Thymus (tissue), 11 donors: ENCODE results near the gene DHX15. TPM values are rescaled to one million over a fixed set of nuclear protein-coding genes. Genes with fewer than 3 reads are reported as not detected.

Experiments
- DNase-seq, 9 donors: peaks; one replicate each; pipeline ENCODE4 v3.0.0-alpha.2; 2013; ENCODE audit warnings: low spot score in 9 of 9, low read depth in 6 of 9, missing footprints in 1 of 9
- H3K27ac ChIP-seq, 2 donors: one replicate each; pipeline ENCODE4 v1.5.1; 2013; ENCODE audit warnings: control low read depth in 1 of 2, low read depth in 1 of 2, low read length in 1 of 2, mild to moderate bottlenecking in 1 of 2, moderate library complexity in 1 of 2
- H3K27me3 ChIP-seq, 2 donors: one replicate each; pipeline ENCODE4 v1.5.1; 2013; ENCODE audit warnings: low read length in 1 of 2; ENCODE audit not compliant: control insufficient read depth in 2 of 2, insufficient read depth in 1 of 2
- H3K36me3 ChIP-seq, 2 donors: one replicate each; pipeline ENCODE4 v1.5.1; 2013; ENCODE audit warnings: low read length in 1 of 2, mild to moderate bottlenecking in 1 of 2, moderate library complexity in 1 of 2; ENCODE audit not compliant: control insufficient read depth in 2 of 2, insufficient read depth in 2 of 2
- H3K4me1 ChIP-seq, 2 donors: one replicate each; pipeline ENCODE4 v1.5.1; 2013; ENCODE audit warnings: low read length in 2 of 2; ENCODE audit not compliant: control insufficient read depth in 2 of 2, insufficient read depth in 2 of 2
- H3K4me3 ChIP-seq, 2 donors: one replicate each; pipeline ENCODE4 v1.5.1; 2013; ENCODE audit warnings: low read length in 2 of 2, control low read depth in 1 of 2, mild to moderate bottlenecking in 1 of 2
- H3K9me3 ChIP-seq, 2 donors: one replicate each; pipeline ENCODE4 v1.5.1; 2013; ENCODE audit warnings: low read length in 1 of 2, mild to moderate bottlenecking in 1 of 2; ENCODE audit not compliant: control insufficient read depth in 2 of 2, insufficient read depth in 1 of 2
- WGBS: extraction: QIAGEN DNeasy Blood & Tissue Kit; methylation state at CpG from one replicate; pipeline ENCODE4 v1.1.7; 2013; 5-methylcytosine and 5-hydroxymethylcytosine counted together
- polyA plus RNA-seq: library from polyadenylated mRNA; stranded (reverse); fragments of 200-250 nt; gene quantifications from one replicate; pipeline ENCODE4 v1.2.3, GENCODE V29; 2013
- total RNA-seq: library from RNA; stranded (reverse); fragments of 120-200 nt; gene quantifications from one replicate; pipeline ENCODE4 v1.2.4, GENCODE V29; 2013
- donor health status: healthy.

The DHX15 gene
- total and polyA plus RNA-seq, 2 donors = 98.3 to 177 TPM

DNA sequence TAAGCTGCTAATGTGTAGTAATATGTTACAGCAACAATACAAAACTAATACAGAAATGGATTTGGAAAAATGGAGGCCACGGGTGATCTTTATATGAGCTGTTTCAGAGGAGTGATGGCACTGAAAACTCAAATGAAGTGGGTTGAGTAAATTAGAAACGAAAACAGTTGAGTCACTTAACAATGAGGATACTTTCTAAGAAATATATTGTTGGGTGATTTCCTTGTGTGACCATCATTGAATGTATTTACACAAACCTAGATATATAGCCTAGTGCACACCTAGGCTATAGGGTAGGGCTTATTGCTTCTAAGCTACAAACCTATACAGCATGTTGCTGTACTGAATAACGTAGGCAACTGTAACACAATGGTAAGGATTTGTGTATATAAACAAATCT lies 30.5 kb upstream of the DHX15 start:
- Histone ChIP-seq H3K36me3 (no peaks in the 10 kb centered on the region), H3K4me3 (no peak overlapping the region), H3K9me3 (no peaks in the 10 kb centered on the region), H3K4me1 (no peaks in the 10 kb centered on the region), H3K27me3 (no peaks in the 10 kb centered on the region), H3K27ac (no peak overlapping the region)
- no peak for DNase-seq
- 95% methylated on average over 3 of the region's 3 CpGs for WGBS

DNA sequence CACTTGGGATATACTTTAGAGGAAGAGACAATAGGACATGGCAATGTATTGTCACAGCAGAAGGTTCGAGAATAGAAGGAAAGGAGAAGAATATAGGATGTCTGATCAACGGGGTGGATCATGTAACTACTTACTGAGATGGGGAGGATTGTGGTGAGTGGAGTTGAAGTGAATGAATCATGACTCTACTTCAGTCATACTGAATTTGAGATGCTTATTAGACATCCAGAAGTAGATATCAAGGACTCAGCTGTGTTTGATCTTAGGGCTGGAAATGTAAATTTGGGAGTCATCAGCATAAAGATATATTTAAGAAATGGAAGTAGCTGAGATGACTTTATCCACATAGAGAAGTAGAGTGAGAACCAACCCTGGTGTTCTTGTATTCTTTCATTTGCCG lies 29.1 kb upstream of the DHX15 start:
- no peak for DNase-seq
- no peaks in the 10 kb centered on the region for H3K9me3 ChIP-seq
- no peaks in the 10 kb centered on the region for H3K27me3 ChIP-seq
- H3K4me1 ChIP-seq = no peaks in the 10 kb centered on the region
- H3K36me3 ChIP-seq = no peaks in the 10 kb centered on the region
- WGBS = 70% methylated on average over 3 of the region's 3 CpGs
- no peak overlapping the region for H3K4me3 ChIP-seq
- H3K27ac ChIP-seq = no peak overlapping the region

DNA sequence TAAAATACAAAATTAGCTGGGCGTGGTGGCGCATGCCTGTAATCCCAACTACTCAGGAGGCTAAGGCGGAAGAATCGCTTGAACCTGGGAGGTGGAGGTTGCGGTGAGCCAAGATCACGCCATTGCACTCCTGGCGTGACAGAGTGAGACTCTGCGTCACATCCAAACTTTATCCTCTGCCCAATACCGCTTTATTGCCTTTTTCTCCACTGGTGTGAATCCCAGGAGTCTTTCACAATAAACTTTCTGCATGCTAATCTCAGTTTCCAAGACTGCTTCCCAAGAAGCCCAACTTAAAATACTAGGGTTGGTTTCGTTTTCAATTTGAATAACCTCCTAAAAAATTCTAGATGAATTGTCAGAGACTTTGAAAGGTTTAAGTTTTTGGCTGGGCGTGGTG lies 27.2 kb upstream of the DHX15 start:
- Histone ChIP-seq H3K4me1 (no peaks in the 10 kb centered on the region), H3K27me3 (no peaks in the 10 kb centered on the region), H3K4me3 (no peak overlapping the region), H3K27ac (no peak overlapping the region), H3K9me3 (no peaks in the 10 kb centered on the region), H3K36me3 (no peaks in the 10 kb centered on the region)
- 97% methylated on average over 11 of the region's 11 CpGs for WGBS
- DNase-seq = no peak

DNA sequence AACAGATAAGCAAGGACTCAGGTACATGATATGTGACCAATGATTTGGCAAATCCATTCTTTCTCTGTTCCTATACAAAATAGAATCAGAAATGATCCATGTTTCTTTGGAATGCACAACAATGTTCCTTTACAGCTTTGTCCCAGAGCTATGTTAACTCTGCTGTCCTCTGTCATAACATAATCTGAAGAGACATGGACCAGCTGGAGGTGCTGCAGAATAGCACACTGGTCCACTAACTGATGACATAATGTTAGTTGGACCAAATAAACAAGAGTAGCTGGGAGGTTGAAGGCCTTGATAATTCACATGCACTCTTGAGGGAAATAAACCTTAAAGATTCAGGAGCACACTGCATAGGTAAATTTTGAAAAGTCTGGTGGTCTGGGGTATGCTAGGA lies 23.0 kb upstream of the DHX15 start:
- Histone ChIP-seq H3K4me1 (no peaks in the 10 kb centered on the region), H3K9me3 (no peaks in the 10 kb centered on the region), H3K4me3 (no peak overlapping the region), H3K27me3 (no peaks in the 10 kb centered on the region), H3K27ac (no peak overlapping the region), H3K36me3 (no peaks in the 10 kb centered on the region)
- no peak for DNase-seq

DNA sequence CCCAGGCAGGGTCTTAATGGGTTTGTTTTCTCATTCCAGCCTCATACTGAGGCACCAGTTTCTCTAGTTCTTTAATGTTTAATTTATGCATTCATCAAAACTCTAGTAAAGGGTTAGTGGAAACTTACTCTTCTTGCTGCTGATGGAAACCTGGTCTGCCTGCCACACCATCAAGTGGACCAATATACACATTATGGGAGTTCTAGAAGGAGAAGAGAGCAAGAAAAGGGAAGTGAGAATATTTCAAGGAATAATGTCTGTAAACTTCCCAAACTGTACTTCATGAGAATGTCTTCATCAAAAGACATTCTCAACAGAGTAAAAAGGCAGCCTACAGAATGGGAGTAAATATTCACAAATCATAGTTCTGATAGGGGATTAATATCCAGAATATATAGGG lies 20.9 kb upstream of the DHX15 start:
- Histone ChIP-seq H3K36me3 (no peaks in the 10 kb centered on the region), H3K9me3 (no peaks in the 10 kb centered on the region), H3K27me3 (no peaks in the 10 kb centered on the region), H3K4me1 (no peaks in the 10 kb centered on the region), H3K27ac (no peak overlapping the region), H3K4me3 (no peak overlapping the region)
- no peak for DNase-seq

DNA sequence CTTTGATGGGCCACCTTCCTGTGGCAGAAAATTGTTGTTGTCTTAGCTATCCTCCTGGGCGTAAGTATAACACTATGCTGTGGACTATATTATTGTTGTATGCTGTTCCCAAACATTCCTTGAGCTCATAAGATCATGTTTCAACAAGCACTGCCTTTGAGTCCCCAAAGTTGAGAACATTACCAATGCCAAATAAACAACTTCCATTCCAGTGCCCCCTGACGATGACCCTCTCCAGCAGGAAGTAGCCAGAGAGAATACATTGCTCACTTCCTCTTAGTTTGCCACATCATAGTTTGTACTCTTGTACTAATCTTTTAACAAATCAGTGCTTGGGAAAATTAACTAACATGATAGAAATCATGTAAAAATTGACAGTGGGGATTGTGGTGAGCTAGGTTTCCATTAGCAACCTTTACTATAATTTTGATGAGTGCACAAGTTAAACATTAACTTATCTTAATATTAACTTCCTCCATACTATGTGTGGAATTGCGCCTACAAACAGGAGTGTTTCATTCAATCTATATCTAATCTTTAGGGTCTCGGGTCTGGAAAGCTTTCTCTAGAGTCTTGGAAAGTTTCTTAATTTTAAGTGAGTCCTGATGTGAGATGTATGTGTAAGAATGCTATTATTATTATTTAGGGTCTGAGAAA lies 20.3 kb upstream of the DHX15 start:
- Histone ChIP-seq H3K36me3 (no peaks in the 10 kb centered on the region), H3K27ac (no peak overlapping the region), H3K4me1 (no peaks in the 10 kb centered on the region), H3K27me3 (no peaks in the 10 kb centered on the region), H3K4me3 (no peak overlapping the region), H3K9me3 (no peaks in the 10 kb centered on the region)
- DNase-seq = no peak
- WGBS = 90% methylated on average over 4 of the region's 4 CpGs

DNA sequence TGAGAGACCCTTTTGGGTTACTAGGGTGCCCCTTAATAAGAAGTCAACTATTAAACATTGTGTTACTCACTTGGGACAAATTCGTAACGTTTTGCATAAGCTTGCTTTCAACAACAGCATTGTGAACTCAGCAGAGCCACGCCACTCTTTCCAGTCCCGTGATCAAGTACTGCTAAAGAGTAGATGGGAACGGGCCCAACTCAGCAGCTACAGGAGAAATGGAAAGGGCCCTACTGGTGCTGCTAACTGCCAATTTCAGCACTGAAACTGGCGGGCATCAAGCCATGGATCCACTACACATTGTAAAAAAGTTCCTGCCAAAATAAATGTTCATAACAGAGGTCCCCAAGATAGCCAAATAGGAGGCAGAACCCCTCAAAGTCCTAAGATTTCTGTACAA lies 19.0 kb upstream of the DHX15 start:
- Histone ChIP-seq H3K36me3 (no peaks in the 10 kb centered on the region), H3K4me3 (no peak overlapping the region), H3K27ac (no peak overlapping the region), H3K27me3 (no peaks in the 10 kb centered on the region), H3K9me3 (peaks cover 0 to 6% of the 10 kb centered on the region in 2 donors), H3K4me1 (no peaks in the 10 kb centered on the region)
- WGBS = 95% methylated on average over 6 of the region's 6 CpGs
- no peak for DNase-seq

DNA sequence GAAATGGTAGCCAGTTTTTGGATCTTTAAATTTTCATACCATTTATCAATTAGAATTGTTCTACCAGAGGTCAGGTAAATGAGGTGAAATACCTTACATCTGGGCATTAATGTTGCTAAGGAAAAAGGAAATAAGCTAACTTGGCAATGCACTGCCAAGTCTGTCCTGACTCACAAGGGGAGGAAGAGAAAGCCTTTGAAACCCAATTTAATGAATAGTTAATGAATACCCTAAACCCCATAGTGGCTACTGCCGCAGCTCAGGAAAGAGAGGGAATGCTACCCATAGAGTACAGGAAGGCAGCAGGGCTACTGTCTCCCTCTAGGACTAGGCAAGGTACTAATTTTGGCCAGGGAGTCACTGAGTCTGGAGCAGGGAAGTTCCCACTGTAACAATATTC lies 16.8 kb upstream of the DHX15 start:
- H3K4me3 ChIP-seq = no peak overlapping the region
- no peak overlapping the region for H3K27ac ChIP-seq
- 96% methylated on average over 1 of the region's 1 CpG for WGBS
- peaks cover 0 to 6% of the 10 kb centered on the region in 2 donors for H3K9me3 ChIP-seq
- H3K27me3 ChIP-seq = no peaks in the 10 kb centered on the region
- H3K36me3 ChIP-seq = no peaks in the 10 kb centered on the region
- DNase-seq = no peak
- H3K4me1 ChIP-seq = no peaks in the 10 kb centered on the region

DNA sequence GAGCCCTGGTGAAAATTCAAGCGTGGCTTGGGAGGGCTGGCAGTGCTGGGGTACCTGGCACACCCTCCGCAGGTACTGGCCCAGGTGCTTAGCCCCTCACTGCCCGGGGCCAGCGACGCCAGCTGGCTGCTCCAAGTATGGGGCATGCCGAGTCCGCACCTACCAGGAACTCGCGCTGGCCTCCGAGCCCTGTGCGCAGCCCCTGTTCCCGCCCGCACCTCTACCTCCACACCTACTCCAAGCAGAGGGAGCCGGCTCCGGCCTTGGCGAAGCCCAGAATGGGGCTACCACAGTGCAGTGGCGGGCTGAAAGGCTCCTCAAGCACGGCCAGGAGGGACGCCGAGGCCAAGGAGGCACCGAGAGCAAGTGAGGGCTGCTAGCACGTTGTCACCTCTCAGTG lies 14.9 kb upstream of the DHX15 start:
- DNase-seq = no peak
- H3K27ac ChIP-seq = no peak overlapping the region
- H3K9me3 ChIP-seq = peaks cover 0 to 6% of the 10 kb centered on the region in 2 donors
- WGBS = 96% methylated on average over 22 of the region's 22 CpGs
- no peaks in the 10 kb centered on the region for H3K27me3 ChIP-seq
- no peaks in the 10 kb centered on the region for H3K36me3 ChIP-seq
- H3K4me1 ChIP-seq = no peaks in the 10 kb centered on the region
- H3K4me3 ChIP-seq = no peak overlapping the region

DNA sequence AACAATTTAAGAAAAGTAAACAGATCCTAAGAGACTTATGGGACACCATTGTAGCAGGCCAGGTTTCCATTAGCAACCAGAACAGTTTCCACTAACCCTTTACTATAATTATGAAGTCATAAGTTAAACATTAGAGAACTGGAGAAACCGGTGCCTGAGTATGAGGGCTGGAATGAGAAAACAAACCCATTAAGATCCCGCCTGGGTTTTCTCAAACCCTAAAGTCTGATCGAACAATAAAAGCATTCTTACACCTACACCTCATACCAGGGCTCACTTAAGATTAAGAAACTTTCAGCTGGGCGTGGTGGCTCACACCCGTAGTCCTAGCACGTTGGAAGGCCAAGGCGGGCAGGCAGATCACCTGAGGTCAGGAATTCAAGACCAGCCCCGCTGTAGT lies 13.7 kb upstream of the DHX15 start:
- no peaks in the 10 kb centered on the region for H3K36me3 ChIP-seq
- 90% methylated on average over 8 of the region's 8 CpGs for WGBS

More for the DNA sequence above, 13.7 kb upstream of the DHX15 start:
- Histone ChIP-seq H3K27ac (no peak overlapping the region), H3K4me1 (no peaks in the 10 kb centered on the region), H3K4me3 (no peak overlapping the region), H3K27me3 (no peaks in the 10 kb centered on the region), H3K9me3 (peaks cover 0 to 6% of the 10 kb centered on the region in 2 donors)
- no peak for DNase-seq
